Muscle of leg (tissue), 16 donors: ENCODE data around the gene SNAP25. TPM values are rescaled to one million over a fixed set of nuclear protein-coding genes. Genes with fewer than 3 reads are reported as not detected.

Source experiments
- DNase-seq: peaks from one replicate; pipeline ENCODE4 v3.0.0; 2013
- H3K27ac ChIP-seq: one replicate; pipeline ENCODE4 v1.5.1; 2013; ENCODE audit warnings: mild to moderate bottlenecking, low read length, control low read depth
- H3K27me3 ChIP-seq: one replicate; pipeline ENCODE4 v1.6.1; 2013; ENCODE audit warnings: low read length; ENCODE audit not compliant: control insufficient read depth, insufficient read depth
- H3K36me3 ChIP-seq: one replicate; pipeline ENCODE4 v1.6.1; 2013; ENCODE audit warnings: low read length; ENCODE audit not compliant: control insufficient read depth, insufficient read depth
- H3K4me1 ChIP-seq: one replicate; pipeline ENCODE4 v1.6.1; 2013; ENCODE audit warnings: low read length; ENCODE audit not compliant: control insufficient read depth, insufficient read depth
- H3K4me3 ChIP-seq: one replicate; pipeline ENCODE4 v1.5.1; 2013; ENCODE audit warnings: low read length, control low read depth
- H3K9me3 ChIP-seq: replicated peaks from 2 replicates; pipeline ENCODE4 v1.6.1; 2013; ENCODE audit warnings: low read depth, low read length; ENCODE audit not compliant: control insufficient read depth
- WGBS: methylation state at CpG from one replicate; pipeline ENCODE4 v1.1.5; 2013; ENCODE audit warnings: missing lambda C conversion rate; ENCODE audit not compliant: insufficient coverage; 5-methylcytosine and 5-hydroxymethylcytosine counted together
- long read RNA-seq, 11 donors: transcript quantifications; one replicate each; lab custom pipeline, GENCODE V29; 2026
- polyA plus RNA-seq, 8 donors: library from polyadenylated mRNA; unstranded; fragments of 120-200 nt; gene quantifications; one replicate each; pipeline versions ENCODE4 v1.2.1 to v1.2.3, GENCODE V29; 2013; ENCODE audit warnings: inconsistent platforms in 1 of 8, low replicate concordance in 1 of 8; ENCODE audit not compliant: insufficient read length in 8 of 8, insufficient read depth in 1 of 8
- total RNA-seq: library from RNA; stranded (reverse); fragments of 120-200 nt; gene quantifications from one replicate; pipeline ENCODE4 v1.2.4, GENCODE V29; 2013

SNAP25 gene
- total RNA-seq (3.1 TPM), polyA plus RNA-seq (1 to 10 TPM; 3.3 to 7.5 (median 5.8) TPM)
- long read RNA-seq, donor 1, result 0 reads
- long read RNA-seq, donor 2, result 0 reads
- long read RNA-seq, donor 3, partial matches to known transcripts, result 0 of 1 reads
- long read RNA-seq, donor 3, other reads (novel, unspliced or antisense), result 0 of 1 reads
- long read RNA-seq, donor 4, partial matches to known transcripts, result 0 of 1 reads
- long read RNA-seq, donor 4, other reads (novel, unspliced or antisense), result 0 of 1 reads
- long read RNA-seq, donor 5, partial matches to known transcripts, result 0 of 4 reads
- long read RNA-seq, donor 5, other reads (novel, unspliced or antisense), result 0 of 4 reads
- long read RNA-seq, donor 6, partial matches to known transcripts, result 5 of 6 reads
- long read RNA-seq, donor 6, other reads (novel, unspliced or antisense), result 0 of 6 reads
- long read RNA-seq, donor 7, partial matches to known transcripts, result 0 of 2 reads
- long read RNA-seq, donor 7, other reads (novel, unspliced or antisense), result 0 of 2 reads
- long read RNA-seq, donor 8, partial matches to known transcripts, result 0 of 4 reads
- long read RNA-seq, donor 8, other reads (novel, unspliced or antisense), result 0 of 4 reads
- long read RNA-seq, donor 9, partial matches to known transcripts, result 0 of 3 reads
- long read RNA-seq, donor 9, other reads (novel, unspliced or antisense), result 0 of 3 reads
- long read RNA-seq, donor 10, partial matches to known transcripts, result 0 of 5 reads
- long read RNA-seq, donor 10, other reads (novel, unspliced or antisense), result 0 of 5 reads
- long read RNA-seq, donor 11, partial matches to known transcripts, result 0 of 2 reads
- long read RNA-seq, donor 11, other reads (novel, unspliced or antisense), result 0 of 2 reads

DNA sequence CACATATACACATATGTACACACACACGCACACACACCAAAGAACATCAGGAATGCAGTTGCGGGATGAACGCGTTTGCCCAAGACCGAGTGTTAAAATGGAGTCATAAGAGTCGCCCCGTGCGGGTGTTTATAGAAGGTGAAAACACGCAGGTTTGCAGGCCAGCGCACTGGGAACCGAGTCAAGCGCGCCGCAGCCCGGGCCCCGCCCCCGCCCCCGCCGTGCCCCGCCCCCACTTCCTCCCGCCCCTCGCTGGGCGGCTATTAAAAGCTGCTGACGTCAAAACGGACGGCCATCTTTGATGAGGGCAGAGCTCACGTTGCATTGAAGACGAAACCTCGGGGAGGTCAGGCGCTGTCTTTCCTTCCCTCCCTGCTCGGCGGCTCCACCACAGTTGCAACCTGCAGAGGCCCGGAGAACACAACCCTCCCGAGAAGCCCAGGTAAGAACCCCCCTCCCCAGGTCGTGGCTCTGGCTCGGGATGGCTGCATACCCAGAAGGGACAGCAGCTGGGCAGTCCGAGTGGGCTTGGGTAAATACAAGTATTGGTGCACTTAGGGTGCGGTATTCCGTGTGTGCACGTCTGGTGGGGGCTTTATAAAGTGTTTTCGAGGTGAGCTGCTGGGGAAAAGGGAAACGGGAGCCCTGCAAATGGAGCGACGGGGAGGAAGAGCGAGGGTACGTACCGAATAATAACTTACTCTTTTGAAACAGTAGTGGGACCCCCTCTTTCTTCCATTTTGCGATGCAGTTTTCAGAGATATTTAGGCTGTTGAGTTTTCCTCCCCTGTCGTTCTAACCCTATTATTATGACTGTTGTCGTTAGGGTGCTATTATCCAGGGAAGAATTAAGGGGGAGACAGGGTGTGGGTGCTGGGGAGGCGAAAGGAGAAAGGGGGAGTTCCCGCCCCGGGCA, at the start of gene SNAP25:
Gene SNAP25, plus strand, starts transcription at position 295 of the 916 bp plus-strand sequence. CDS start 56,662 bp downstream, outside the sequence.
- peaks cover 21% of the 10 kb centered on the region for H3K27me3 ChIP-seq
- H3K36me3 ChIP-seq, result no peaks in the 10 kb centered on the region
- peak within 1 kb of the TSS; percentile 85 for H3K27ac ChIP-seq
- H3K4me1 ChIP-seq, result peaks cover 14% of the 10 kb centered on the region
- peak within 1 kb of the TSS; percentile 54 for H3K4me3 ChIP-seq
- H3K9me3 ChIP-seq, result no peaks in the 10 kb centered on the region
- under 1% methylated on average over 22 of the region's 53 CpGs for WGBS
- peak; percentile 83 for DNase-seq

DNA sequence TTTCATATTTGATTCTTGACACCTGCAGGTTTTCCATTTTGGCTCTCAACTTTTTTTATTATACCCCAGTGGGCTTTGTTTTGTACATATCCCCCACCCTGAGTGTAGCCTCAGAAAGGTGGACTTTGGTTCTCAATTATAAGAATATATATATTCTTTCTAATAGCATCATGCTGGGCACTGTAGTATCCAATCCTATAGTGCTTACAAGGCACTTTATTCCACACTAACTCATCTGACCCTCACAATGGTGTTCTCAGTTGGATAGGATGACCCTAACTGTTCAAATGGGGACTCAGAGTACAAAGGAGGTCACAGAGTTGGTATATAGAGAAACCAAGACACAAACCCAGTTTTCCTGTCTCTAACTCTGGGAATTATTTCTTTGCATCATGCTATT, 48.9 kb upstream of the SNAP25 start:
- Histone ChIP-seq H3K36me3 (no peaks in the 10 kb centered on the region), H3K4me1 (peaks cover 6% of the 10 kb centered on the region), H3K27me3 (peaks cover 15% of the 10 kb centered on the region)

DNA sequence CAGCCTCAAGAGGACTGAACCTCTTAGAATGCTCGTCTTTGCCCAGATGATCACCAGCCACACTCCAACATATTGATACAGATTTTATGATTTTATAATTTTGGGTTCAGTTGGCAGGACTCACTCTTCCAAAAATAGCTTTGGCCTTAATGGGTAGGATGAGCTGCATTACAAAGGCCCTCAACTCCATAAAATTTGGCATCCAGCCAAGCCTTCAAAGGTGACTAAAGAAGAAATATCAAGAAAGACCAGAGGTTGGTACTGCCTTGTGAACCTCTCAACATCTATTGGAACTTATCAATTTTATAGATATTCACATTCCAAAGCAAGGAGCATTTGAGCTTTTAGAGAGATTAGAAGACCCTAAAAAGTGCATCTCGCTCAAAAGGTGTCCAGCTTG, 48.4 kb upstream of the SNAP25 start:
- H3K4me1 ChIP-seq, result peaks cover 6% of the 10 kb centered on the region
- WGBS, result no CpG with 5 or more reads among the region's 2 CpGs
- H3K9me3 ChIP-seq, result no peaks in the 10 kb centered on the region
- no peak overlapping the region for H3K4me3 ChIP-seq
- peaks cover 15% of the 10 kb centered on the region for H3K27me3 ChIP-seq
- no peak overlapping the region for H3K27ac ChIP-seq
- no peaks in the 10 kb centered on the region for H3K36me3 ChIP-seq
- no peak for DNase-seq

More for the DNA sequence above, 48.9 kb upstream of the SNAP25 start:
- Histone ChIP-seq H3K9me3 (no peaks in the 10 kb centered on the region), H3K4me3 (no peak overlapping the region), H3K27ac (no peak overlapping the region)
- DNase-seq, result no peak

DNA sequence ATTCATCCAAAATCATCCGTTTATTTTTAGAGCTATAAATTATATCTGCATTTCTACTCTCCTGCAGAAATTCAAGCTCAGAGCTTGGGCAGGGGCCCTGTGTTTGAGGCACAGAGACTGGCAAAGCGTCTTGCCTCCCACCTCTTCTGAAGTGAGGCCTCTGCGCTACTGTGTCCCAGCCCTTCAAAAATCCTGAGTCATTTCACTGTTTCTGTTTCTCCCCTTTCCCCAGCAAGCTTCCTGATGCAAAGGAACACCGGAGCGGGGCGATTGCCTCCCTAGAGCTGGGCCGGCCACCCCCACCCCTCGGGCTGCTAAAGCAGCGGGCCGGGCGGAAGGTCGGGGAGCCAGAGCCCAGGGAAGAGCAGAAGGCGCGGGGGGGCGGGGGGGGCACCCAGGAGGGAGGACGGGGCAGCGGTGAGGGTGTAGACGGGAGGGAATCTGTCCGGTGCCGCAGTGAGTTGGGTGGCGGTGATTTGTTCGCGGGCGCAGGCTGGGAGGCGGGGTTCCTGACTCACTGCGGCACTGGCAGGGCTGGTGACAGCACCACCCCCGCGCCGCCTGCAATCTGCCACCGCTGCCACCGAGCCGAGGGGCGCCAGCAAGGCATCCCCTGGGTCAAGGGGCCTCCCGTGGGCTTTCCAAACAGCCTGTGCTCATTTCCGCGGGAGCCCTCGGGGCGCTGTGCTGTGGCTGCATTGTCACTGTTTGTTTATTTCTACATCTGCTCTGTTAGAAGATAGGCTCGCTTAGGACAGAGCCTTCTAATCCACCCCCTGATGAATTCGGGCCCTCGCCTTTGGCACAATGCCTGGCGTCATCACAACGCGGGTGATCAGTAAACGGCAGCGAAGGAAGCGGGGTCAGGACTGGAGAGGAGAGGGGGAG, 46.5 kb upstream of the SNAP25 start:
- peaks cover 15% of the 10 kb centered on the region for H3K27me3 ChIP-seq
- H3K9me3 ChIP-seq, result no peaks in the 10 kb centered on the region
- DNase-seq, result peak; percentile 22
- 3% methylated on average over 26 of the region's 47 CpGs for WGBS
- peak overlapping the region; percentile 38 for H3K4me3 ChIP-seq
- H3K36me3 ChIP-seq, result no peaks in the 10 kb centered on the region
- H3K4me1 ChIP-seq, result peaks cover 6% of the 10 kb centered on the region
- no peak overlapping the region for H3K27ac ChIP-seq

DNA sequence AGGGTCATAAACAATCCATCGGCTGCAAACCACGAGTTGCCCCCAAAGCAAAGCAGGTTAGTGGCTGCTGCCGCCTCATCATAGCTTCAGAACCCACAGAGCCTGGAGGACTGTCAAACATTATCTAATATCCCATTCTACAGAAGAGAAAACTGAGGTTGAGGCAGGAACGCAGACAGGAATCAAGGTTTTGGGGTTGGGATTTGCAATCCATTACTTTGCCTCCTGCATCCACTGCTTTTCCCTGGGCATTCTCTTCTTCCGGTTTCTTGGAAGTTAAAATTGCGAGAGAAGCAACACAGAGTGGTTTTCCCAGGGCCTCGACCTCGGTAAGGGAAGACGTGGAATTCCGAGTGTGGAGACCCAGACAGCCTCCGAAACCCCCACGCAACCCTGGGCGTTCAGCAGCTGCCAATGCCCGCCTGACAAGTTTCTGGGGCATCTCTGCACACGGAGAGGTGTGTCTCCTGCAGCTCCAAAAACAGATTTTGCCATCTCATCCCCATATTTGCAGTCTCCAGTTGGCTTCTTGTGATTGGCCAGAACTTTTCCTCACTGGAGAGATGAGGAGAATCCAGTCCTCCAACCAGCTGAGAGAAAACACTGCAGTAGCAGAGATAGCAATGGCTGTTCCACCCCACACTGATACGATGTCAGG, 45.5 kb upstream of the SNAP25 start:
- no peaks in the 10 kb centered on the region for H3K36me3 ChIP-seq
- H3K27me3 ChIP-seq, result peaks cover 15% of the 10 kb centered on the region
- H3K9me3 ChIP-seq, result no peaks in the 10 kb centered on the region
- H3K27ac ChIP-seq, result no peak overlapping the region
- no peak for DNase-seq
- peaks cover 6% of the 10 kb centered on the region for H3K4me1 ChIP-seq
- 84% methylated on average over 12 of the region's 16 CpGs for WGBS
- no peak overlapping the region for H3K4me3 ChIP-seq

DNA sequence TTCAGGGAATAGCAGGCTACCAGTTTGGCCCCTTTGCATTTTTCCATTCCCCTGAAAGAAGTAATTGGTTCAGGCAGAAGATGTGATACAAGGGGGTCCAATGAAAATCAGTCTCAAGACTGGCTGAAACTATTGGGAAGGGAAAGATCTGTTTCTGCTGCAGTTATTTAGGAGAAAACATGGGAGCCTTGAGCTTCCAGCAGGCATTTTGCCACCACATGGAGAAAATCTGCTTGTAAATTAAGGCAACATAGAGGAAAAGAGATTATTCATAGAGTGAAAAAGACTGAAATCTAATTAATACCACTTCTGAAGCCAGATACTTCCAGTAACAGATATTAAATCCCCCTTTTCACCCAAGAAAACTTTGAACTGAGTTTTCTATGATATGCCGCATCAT, 44.2 kb upstream of the SNAP25 start:
- peaks cover 6% of the 10 kb centered on the region for H3K4me1 ChIP-seq
- WGBS, result no CpG with 5 or more reads among the region's 1 CpG
- no peaks in the 10 kb centered on the region for H3K9me3 ChIP-seq
- H3K27ac ChIP-seq, result no peak overlapping the region
- no peak for DNase-seq
- no peak overlapping the region for H3K4me3 ChIP-seq
- no peaks in the 10 kb centered on the region for H3K36me3 ChIP-seq
- peaks cover 15% of the 10 kb centered on the region for H3K27me3 ChIP-seq

DNA sequence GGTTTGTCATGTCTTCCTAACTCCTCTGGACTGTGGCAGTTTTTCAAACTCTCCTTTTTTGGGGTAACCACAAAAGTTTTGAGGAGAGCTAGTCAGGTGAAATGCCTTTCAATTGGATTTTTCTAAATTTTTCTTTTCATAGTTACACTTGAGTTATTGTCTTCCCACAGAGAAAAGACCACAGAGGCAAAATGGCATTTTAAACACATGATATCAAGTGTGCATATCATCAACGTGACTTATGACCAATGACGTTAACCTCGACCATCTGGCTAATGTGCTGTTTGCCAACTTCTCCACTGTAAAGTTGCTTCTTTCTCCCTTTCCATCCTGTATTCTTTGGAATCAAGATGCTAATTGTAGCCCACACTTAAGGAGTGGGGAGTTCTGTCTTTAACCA, 41.3 kb upstream of the SNAP25 start:
- WGBS, result 100% methylated on average over 1 of the region's 3 CpGs
- no peak overlapping the region for H3K4me3 ChIP-seq
- no peak for DNase-seq
- peaks cover 11% of the 10 kb centered on the region for H3K27me3 ChIP-seq
- no peak overlapping the region for H3K27ac ChIP-seq
- peaks cover 5% of the 10 kb centered on the region for H3K4me1 ChIP-seq
- no peaks in the 10 kb centered on the region for H3K9me3 ChIP-seq
- H3K36me3 ChIP-seq, result no peaks in the 10 kb centered on the region

DNA sequence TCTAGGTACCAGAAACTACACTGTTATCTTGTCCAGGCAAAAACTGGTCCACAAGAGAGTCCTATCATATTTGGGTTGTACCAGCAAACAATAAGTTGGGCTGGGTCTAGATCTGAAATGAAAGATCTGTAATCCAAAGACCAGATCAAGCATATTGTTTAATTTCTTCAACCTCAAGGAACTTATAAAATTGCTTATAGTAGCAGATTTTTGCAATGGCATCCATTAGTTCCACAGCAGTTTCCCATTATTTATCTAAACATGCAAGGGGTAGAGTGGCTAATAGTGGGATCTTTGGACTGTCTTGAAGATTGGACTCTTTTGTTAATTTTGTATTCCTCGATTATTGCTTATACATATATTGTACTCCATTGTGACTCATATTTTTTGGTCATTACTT, 40.5 kb upstream of the SNAP25 start:
- Histone ChIP-seq H3K36me3 (no peaks in the 10 kb centered on the region), H3K9me3 (no peaks in the 10 kb centered on the region), H3K27me3 (peaks cover 6% of the 10 kb centered on the region), H3K27ac (no peak overlapping the region), H3K4me3 (no peak overlapping the region), H3K4me1 (no peaks in the 10 kb centered on the region)
- no peak for DNase-seq
- WGBS, result no CpG with 5 or more reads among the region's 1 CpG
